ENCODE data around the gene SMG9.

GRCh38 chr19:43765109-43765876 lies 10.5 kb upstream of the SMG9 start:
- TF ChIP-seq, protein P1, sequence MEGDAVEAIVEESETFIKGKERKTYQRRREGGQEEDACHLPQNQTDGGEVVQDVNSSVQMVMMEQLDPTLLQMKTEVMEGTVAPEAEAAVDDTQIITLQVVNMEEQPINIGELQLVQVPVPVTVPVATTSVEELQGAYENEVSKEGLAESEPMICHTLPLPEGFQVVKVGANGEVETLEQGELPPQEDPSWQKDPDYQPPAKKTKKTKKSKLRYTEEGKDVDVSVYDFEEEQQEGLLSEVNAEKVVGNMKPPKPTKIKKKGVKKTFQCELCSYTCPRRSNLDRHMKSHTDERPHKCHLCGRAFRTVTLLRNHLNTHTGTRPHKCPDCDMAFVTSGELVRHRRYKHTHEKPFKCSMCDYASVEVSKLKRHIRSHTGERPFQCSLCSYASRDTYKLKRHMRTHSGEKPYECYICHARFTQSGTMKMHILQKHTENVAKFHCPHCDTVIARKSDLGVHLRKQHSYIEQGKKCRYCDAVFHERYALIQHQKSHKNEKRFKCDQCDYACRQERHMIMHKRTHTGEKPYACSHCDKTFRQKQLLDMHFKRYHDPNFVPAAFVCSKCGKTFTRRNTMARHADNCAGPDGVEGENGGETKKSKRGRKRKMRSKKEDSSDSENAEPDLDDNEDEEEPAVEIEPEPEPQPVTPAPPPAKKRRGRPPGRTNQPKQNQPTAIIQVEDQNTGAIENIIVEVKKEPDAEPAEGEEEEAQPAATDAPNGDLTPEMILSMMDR (IDR thresholded peaks at IDR 0.05), result no peak
- no peak for TF ChIP-seq POLR2A (IDR thresholded peaks at IDR 0.05)
